H1 (cell line): ENCODE results near the gene PKD1L1. TPM values are rescaled to one million over a fixed set of nuclear protein-coding genes. Genes with fewer than 3 reads are reported as not detected.

Experiments used
- CTCF ChIA-PET: fragments of 300-600 bp; sonication (Branson Sonifier 250); formaldehyde crosslinking; loops from one replicate; lab custom pipeline; 2021; ENCODE audit not compliant: partially characterized antibody; lab: Charles Lee
- POLR2A ChIA-PET: fragments of 300-600 bp; sonication (Branson Sonifier 250); formaldehyde crosslinking; loops from one replicate; lab custom pipeline; 2021; ENCODE audit warnings: inconsistent platforms; ENCODE audit not compliant: partially characterized antibody; lab: Charles Lee
- DNase-seq, 2 experiments: peaks; one replicate each; pipeline versions ENCODE4 v3.0.0 to v3.0.0-alpha.2; 2010 to 2022; ENCODE audit warnings: low spot score in 2 of 2, low read depth in 1 of 2, mixed read lengths in 1 of 2
- FAIRE-seq: peaks from 2 replicates; lab custom pipeline; 2011; peaks lifted over from hg19 to GRCh38; lab: Jason Lieb, UNC
- H2AFZ ChIP-seq: 2 replicates; pipeline ENCODE4 v1.8.1; 2012; ENCODE audit warnings: low read length, inconsistent platforms
- H2AK5ac ChIP-seq: 2 replicates; pipeline ENCODE4 v1.6.1; 2013; ENCODE audit warnings: low read depth, low read length
- H2BK120ac ChIP-seq: replicated peaks from 2 replicates; pipeline ENCODE3; 2013; ENCODE audit warnings: low read depth, low read length, inconsistent platforms
- H2BK12ac ChIP-seq: 2 replicates; pipeline ENCODE4 v1.6.1; 2013; ENCODE audit warnings: low read depth, low read length
- H2BK15ac ChIP-seq: 2 replicates; pipeline ENCODE4 v1.6.1; 2013; ENCODE audit warnings: low read length
- H2BK20ac ChIP-seq: 2 replicates; pipeline ENCODE4 v1.6.1; 2013; ENCODE audit warnings: low read length
- H2BK5ac ChIP-seq: 2 replicates; pipeline ENCODE4 v1.6.1; 2013; ENCODE audit warnings: low read depth, low read length
- H3K14ac ChIP-seq: 2 replicates; pipeline ENCODE4 v1.6.1; 2013; ENCODE audit warnings: inconsistent platforms; ENCODE audit not compliant: insufficient read length
- H3K18ac ChIP-seq: 2 replicates; pipeline ENCODE4 v1.6.1; 2013; ENCODE audit warnings: low read length; ENCODE audit errors: extremely low read depth
- H3K23ac ChIP-seq: 2 replicates; pipeline ENCODE4 v1.6.1; 2013; ENCODE audit warnings: inconsistent platforms; ENCODE audit not compliant: insufficient read length
- H3K23me2 ChIP-seq: 2 replicates; pipeline ENCODE4 v1.6.1; 2013; ENCODE audit warnings: low read depth, low read length
- H3K27ac ChIP-seq: 2 replicates; pipeline ENCODE4 v1.6.1; 2011; ENCODE audit warnings: low read depth, low read length, inconsistent platforms
- H3K27me3 ChIP-seq, 4 experiments: replicated peaks in 1 of 4; 1 replicate in 1 of 4; 2 replicates in 3 of 4; pipeline versions ENCODE4 v1.6.1 to v1.8.1; 2011 to 2013; ENCODE audit warnings: low read length in 3 of 4, mild to moderate bottlenecking in 3 of 4, inconsistent platforms in 2 of 4, mixed read lengths in 2 of 4, moderate library complexity in 1 of 4; ENCODE audit not compliant: control insufficient read depth in 3 of 4, insufficient read depth in 3 of 4; ENCODE audit errors: extremely low read depth in 1 of 4
- H3K36me3 ChIP-seq, 4 experiments: 2 replicates each; pipeline versions ENCODE4 v1.6.1 to v1.8.1; 2011 to 2013; ENCODE audit warnings: mild to moderate bottlenecking in 4 of 4, low read length in 3 of 4, moderate library complexity in 2 of 4, control low read depth in 1 of 4, inconsistent platforms in 1 of 4; ENCODE audit not compliant: insufficient read depth in 4 of 4, control insufficient read depth in 2 of 4
- H3K4ac ChIP-seq: replicated peaks from 2 replicates; pipeline ENCODE3; 2013; ENCODE audit warnings: low read length, low read depth, mixed read lengths, inconsistent platforms; ENCODE audit not compliant: insufficient read length
- H3K4me1 ChIP-seq, 4 experiments: replicated peaks in 1 of 4; 1 replicate in 1 of 4; 2 replicates in 3 of 4; pipeline versions ENCODE4 v1.6.1 to v1.8.1; 2011 to 2013; ENCODE audit warnings: low read length in 3 of 4, inconsistent platforms in 2 of 4, mixed read lengths in 1 of 4; ENCODE audit not compliant: insufficient read depth in 4 of 4, control insufficient read depth in 3 of 4
- H3K4me2 ChIP-seq, 2 experiments: 2 replicates each; pipeline versions ENCODE4 v1.6.1 to v1.8.1; 2011 to 2013; ENCODE audit warnings: low read depth in 2 of 2, low read length in 2 of 2, control low read depth in 1 of 2, inconsistent platforms in 1 of 2, mild to moderate bottlenecking in 1 of 2; ENCODE audit not compliant: insufficient read depth in 1 of 2
- H3K4me3 ChIP-seq, 4 experiments: fragments of 200-600, 300-600 bp in 1 of 4; sonication (generic), shearing (Covaris generic), sonication (Bioruptor Twin) in 1 of 4; 2 replicates each; pipeline versions ENCODE4 v1.5.1 to v1.8.1; 2011 to 2016; ENCODE audit warnings: low read length in 4 of 4, low read depth in 3 of 4, control low read depth in 2 of 4, inconsistent platforms in 2 of 4, mild to moderate bottlenecking in 2 of 4, mixed read lengths in 1 of 4, moderate library complexity in 1 of 4; ENCODE audit not compliant: insufficient read depth in 2 of 4; ENCODE audit errors: extremely low read depth in 1 of 4
- H3K56ac ChIP-seq: replicated peaks from 2 replicates; pipeline ENCODE3; 2013; ENCODE audit warnings: low read depth, mild to moderate bottlenecking, mixed read lengths, low read length, inconsistent platforms; ENCODE audit not compliant: insufficient read length
- H3K79me1 ChIP-seq: 2 replicates; pipeline ENCODE4 v1.6.1; 2013; ENCODE audit warnings: low read depth, low read length, control low read depth
- H3K79me2 ChIP-seq, 2 experiments: 2 replicates each; pipeline versions ENCODE4 v1.6.1 to v1.8.1; 2012 to 2013; ENCODE audit warnings: low read length in 2 of 2, mild to moderate bottlenecking in 2 of 2, inconsistent platforms in 1 of 2; ENCODE audit not compliant: insufficient read depth in 2 of 2, control insufficient read depth in 1 of 2
- H3K9ac ChIP-seq, 4 experiments: replicated peaks in 1 of 4; 1 replicate in 1 of 4; 2 replicates in 3 of 4; pipeline versions ENCODE4 v1.6.1 to v1.8.1; 2011 to 2013; ENCODE audit warnings: low read depth in 3 of 4, low read length in 3 of 4, control low read depth in 2 of 4, mild to moderate bottlenecking in 2 of 4, moderate library complexity in 2 of 4, inconsistent platforms in 1 of 4; ENCODE audit errors: extremely low read depth in 1 of 4
- H3K9me3 ChIP-seq, 2 experiments: 2 replicates each; pipeline versions ENCODE4 v1.6.1 to v1.8.1; 2012 to 2013; ENCODE audit warnings: mild to moderate bottlenecking in 2 of 2, moderate library complexity in 2 of 2, control low read depth in 1 of 2, inconsistent platforms in 1 of 2, low read depth in 1 of 2, low read length in 1 of 2, mixed read lengths in 1 of 2; ENCODE audit not compliant: insufficient read depth in 2 of 2
- H4K20me1 ChIP-seq, 2 experiments: replicated peaks in 1 of 2; 2 replicates each; pipeline versions ENCODE3 to v1.8.1; 2011 to 2013; ENCODE audit warnings: inconsistent platforms in 2 of 2, low read length in 2 of 2, mild to moderate bottlenecking in 1 of 2; ENCODE audit not compliant: insufficient read depth in 2 of 2, control insufficient read depth in 1 of 2
- H4K5ac ChIP-seq: 2 replicates; pipeline ENCODE4 v1.6.1; 2013; ENCODE audit warnings: low read length, low read depth, mixed read lengths, inconsistent platforms; ENCODE audit not compliant: insufficient read length
- H4K8ac ChIP-seq: 2 replicates; pipeline ENCODE4 v1.8.0; 2013; ENCODE audit warnings: mild to moderate bottlenecking, moderate library complexity, low read length, inconsistent platforms; ENCODE audit not compliant: insufficient read depth; ENCODE audit errors: extremely low read depth
- H4K91ac ChIP-seq: replicated peaks from 2 replicates; pipeline ENCODE3; 2013; ENCODE audit warnings: low read length, mixed read lengths, inconsistent platforms; ENCODE audit not compliant: insufficient read length
- ASH2L ChIP-seq: fragments of 200-600, 300-600 bp; sonication (generic); IDR thresholded peaks from one replicate; pipeline ENCODE4 v1.7.1; 2017; ENCODE audit warnings: low read length
- CBX5 ChIP-seq: fragments of 300-800, 300-1000 bp; sonication (generic); IDR thresholded peaks from 2 replicates; pipeline ENCODE4 v1.7.1; 2016; ENCODE audit warnings: antibody characterized with exemption, low read length, low read depth
- CREB1 ChIP-seq: IDR thresholded peaks from 2 replicates; pipeline ENCODE4 v1.6.1; 2012; ENCODE audit warnings: inconsistent platforms
- RAD21 ChIP-seq, 2 experiments: IDR thresholded peaks in 1 of 2; conservative IDR thresholded peaks in 1 of 2; 2 replicates each; pipeline ENCODE4 v1.6.1; 2011; ENCODE audit warnings: low read depth in 2 of 2, low read length in 2 of 2, improper control_type of control experiment in 1 of 2, inconsistent platforms in 1 of 2, mild to moderate bottlenecking in 1 of 2, moderate library complexity in 1 of 2
- SIRT6 ChIP-seq: IDR thresholded peaks from one replicate; pipeline ENCODE4 v1.7.1; 2012; ENCODE audit warnings: low read length, inconsistent platforms
- TAF1 ChIP-seq: IDR thresholded peaks from 2 replicates; pipeline ENCODE4 v1.6.1; 2011; ENCODE audit warnings: mild to moderate bottlenecking, low read depth, low read length
- TAF7 ChIP-seq: optimal IDR thresholded peaks from 2 replicates; pipeline ENCODE3; 2011; ENCODE audit warnings: low read depth, mild to moderate bottlenecking, inconsistent platforms, low read length, moderate library complexity, borderline replicate concordance
- ZNF274 ChIP-seq: IDR thresholded peaks from 2 replicates; pipeline ENCODE4 v1.7.0; 2012; ENCODE audit warnings: low read length, borderline replicate concordance; ENCODE audit errors: extremely low read depth
- WGBS, 2 experiments: shearing (Covaris generic) in 1 of 2; methylation state at CpG; one replicate each; pipeline versions ENCODE4 v1.1.6 to v1.1.7; 2013 to 2015; ENCODE audit warnings: low lambda C conversion rate in 2 of 2, mixed read lengths in 2 of 2, inconsistent platforms in 1 of 2, low coverage in 1 of 2, missing lambda C conversion rate in 1 of 2; ENCODE audit not compliant: insufficient replicate concordance in 2 of 2, insufficient coverage in 1 of 2, insufficient read length in 1 of 2; ENCODE audit errors: extremely low coverage in 1 of 2, missing lambda C conversion rate in 1 of 2; 5-methylcytosine and 5-hydroxymethylcytosine counted together
- polyA plus RNA-seq, 7 experiments: library from polyadenylated mRNA; depleted of rRNA in 3 of 7; stranded (reverse) in 5 of 7; unstranded in 2 of 7; fragments of >200 nt in 5 of 7; fragments of 200-250 nt in 2 of 7; gene quantifications; 1 replicate in 5 of 7; 2 replicates in 1 of 7; 4 replicates in 1 of 7; pipeline versions ENCODE4 v1.2.1 to v1.2.3, GENCODE V29; 2011 to 2013; ENCODE audit warnings: missing spikeins in 2 of 7, mixed read lengths in 2 of 7
- total RNA-seq: library from RNA; stranded (reverse); fragmentation: NEBNext Ultra II Directional; extraction: Animal tissue kit (Norgen Biotek cat#: 25700); gene quantifications from 2 replicates; pipeline ENCODE4 v1.2.1, GENCODE V29; 2021

Gene PKD1L1
- total and polyA plus RNA-seq, 2 of the 8 experiments (the other 6 are each of a cell fraction or from before 2014, with no cell fraction given), result 0.22 to 0.35 TPM

- Histone ChIP-seq H3K23me2 (no peaks in the 10 kb centered on the region), H3K79me1 (no peaks in the 10 kb centered on the region), H2BK15ac (no peak overlapping the region), H2AK5ac (no peak overlapping the region), H3K56ac (no peak overlapping the region), H4K91ac (no peak overlapping the region), H2BK120ac (no peak overlapping the region), H2BK5ac (no peak overlapping the region), H3K4ac (no peak overlapping the region), H3K23ac (no peak overlapping the region), H4K20me1 (no peaks in the 10 kb centered on the region), H2AFZ (no peak overlapping the region), H3K27me3 (no peaks in the 10 kb centered on the region), H3K4me3 (no peak overlapping the region), H4K5ac (no peak overlapping the region), H3K27ac (no peak overlapping the region), H3K9me3 (no peaks in the 10 kb centered on the region), H2BK20ac (no peak overlapping the region), H3K4me1 (no peaks in the 10 kb centered on the region; a peak in 2 of 7 replicates), H3K18ac (no peak overlapping the region), H4K8ac (no peak overlapping the region), H3K79me2 (no peaks in the 10 kb centered on the region), H3K4me2 (no peak overlapping the region), H3K36me3 (no peaks in the 10 kb centered on the region), H3K9ac (no peak overlapping the region), H2BK12ac (no peak overlapping the region), H3K14ac (no peak overlapping the region)
- POLR2A ChIA-PET, result no interaction called here
- CTCF ChIA-PET, result no interaction called here
- FAIRE-seq, result no peak
- TF ChIP-seq CBX5 (no peak), ZNF274 (no peak), SIRT6 (no peak), TAF1 (no peak), ASH2L (no peak), RAD21 (IDR thresholded peaks at IDR 0.05 in 1 of 2, conservative IDR thresholded peaks at IDR 0.05 in 1 of 2; ENCODE audit: low read depth in 2 of 2, low read length in 2 of 2) (no peak), CREB1 (no peak), TAF7 (no peak)
- 89% methylated on average over 5 of the region's 5 CpGs; no CpG with 5 or more reads in 1 of the 2 experiments for WGBS, 2 experiments
- DNase-seq, result peak in 1 of 2 experiments; percentile 16
Measured at GRCh38 chr7:47873762-47874161, 74.5 kb downstream of the PKD1L1 start.
